ENCODE measurements around the gene TNIK. TPM values are rescaled to one million over a fixed set of nuclear protein-coding genes. Genes with fewer than 3 reads are reported as not detected.
A peak's percentile ranks its signal among the peaks of the same experiment; 100 is the strongest.

The TNIK gene
- total and polyA plus RNA-seq, 2 of the 13 experiments (the other 11 are each of a cell fraction or from before 2014, with no cell fraction given), result 0.15 to 0.22 TPM

DNA sequence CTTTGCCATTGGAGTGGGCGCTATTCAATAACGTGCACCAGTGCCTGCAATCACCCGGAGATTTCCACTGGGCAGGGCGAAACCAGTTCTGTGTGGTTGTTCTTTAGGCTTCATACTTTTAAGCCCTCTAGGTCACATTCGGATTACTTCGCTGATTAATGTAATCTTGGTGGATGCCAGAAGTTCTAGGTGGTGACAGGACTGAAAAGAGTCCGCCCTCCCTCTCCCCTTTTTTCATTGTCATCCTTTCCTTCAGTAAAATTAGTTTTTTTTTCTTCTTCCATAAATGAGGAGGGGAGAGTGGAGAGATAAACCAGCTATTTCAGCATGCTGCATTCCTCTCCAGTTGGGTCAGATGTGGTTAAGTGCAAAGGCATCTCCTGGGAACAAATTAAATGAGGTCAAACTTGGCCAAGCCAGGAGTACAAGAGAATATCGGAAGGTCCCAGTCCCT, 431.4 kb downstream of the TNIK start:
- DNase-seq (ENCODE audit: low spot score), result no peak
- H3K4me2 ChIP-seq (ENCODE audit: low read depth, low read length), result peak overlapping the region; percentile 70
- POLR2A ChIA-PET, result interaction anchor here (1.1 to 1.9 kb wide), 2 partner anchors 15 to 17 kb away, joined by 5 to 7 read pairs; no protein-coding TSS in a partner anchor
- no peaks in the 10 kb centered on the region for H4K20me1 ChIP-seq (ENCODE audit: insufficient read depth, low read length)
- no peak for FAIRE-seq
- H2AFZ ChIP-seq (ENCODE audit: low read length), result no peak overlapping the region
- 74% methylated on average over 7 of the region's 8 CpGs for WGBS (ENCODE audit: low lambda C conversion rate)
- no peak; the same call in 2 of the 3 replicates for ATAC-seq
- peaks cover 57% of the 10 kb centered on the region for H3K4me1 ChIP-seq (ENCODE audit: insufficient read depth, low read length)
- CTCF ChIA-PET (ENCODE audit: low intra/inter-chr PET ratio, low total read pairs), result no interaction called here
- peak overlapping the region; percentile 38 for H3K9ac ChIP-seq (ENCODE audit: insufficient read depth, low read depth, low read length)
- TF ChIP-seq RBFOX2 (IDR thresholded peaks at IDR 0.05; ENCODE audit: low read depth, low read length) (0 out of 2 replicates have a peak, but pooled peaks have one; percentile 10), ZBTB38 (CRISPR knock-in tag; IDR thresholded peaks at IDR 0.05) (no peak), NFYC (CRISPR knock-in tag; IDR thresholded peaks at IDR 0.05) (no peak), PAXIP1 (CRISPR knock-in tag; conservative IDR thresholded peaks at IDR 0.05) (no peak), ZNF451 (CRISPR knock-in tag; IDR thresholded peaks at IDR 0.05) (no peak)
- TF ChIP-seq, protein P1, sequence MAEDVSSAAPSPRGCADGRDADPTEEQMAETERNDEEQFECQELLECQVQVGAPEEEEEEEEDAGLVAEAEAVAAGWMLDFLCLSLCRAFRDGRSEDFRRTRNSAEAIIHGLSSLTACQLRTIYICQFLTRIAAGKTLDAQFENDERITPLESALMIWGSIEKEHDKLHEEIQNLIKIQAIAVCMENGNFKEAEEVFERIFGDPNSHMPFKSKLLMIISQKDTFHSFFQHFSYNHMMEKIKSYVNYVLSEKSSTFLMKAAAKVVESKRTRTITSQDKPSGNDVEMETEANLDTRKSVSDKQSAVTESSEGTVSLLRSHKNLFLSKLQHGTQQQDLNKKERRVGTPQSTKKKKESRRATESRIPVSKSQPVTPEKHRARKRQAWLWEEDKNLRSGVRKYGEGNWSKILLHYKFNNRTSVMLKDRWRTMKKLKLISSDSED (CRISPR knock-in tag; IDR thresholded peaks at IDR 0.05), result no peak
- in situ Hi-C loops (cut with HindIII; ENCODE audit: extremely low pct_ligation_motif_present, low pct_unique_long_range_greater_than_20kb), result no loop called here
- H3K9me3 ChIP-seq (ENCODE audit: low read length), result no peaks in the 10 kb centered on the region
- H3K79me2 ChIP-seq (ENCODE audit: insufficient read depth, low read length), result peaks cover 27% of the 10 kb centered on the region
- intact Hi-C loops (cut with micrococcal nuclease; ENCODE audit: unreplicated experiment), result loop anchor here (1.0 kb wide), 1 partner anchor 16 kb away; no protein-coding TSS in a partner anchor
- peak overlapping the region; percentile 5 to 58 (median 32); a peak in 3 of 6 replicates for H3K4me3 ChIP-seq (replicated peaks in 1 of 3; ENCODE audit: insufficient read depth in 1 of 3, low read depth in 2 of 3, low read length in 3 of 3)
- H3K36me3 ChIP-seq (replicated peaks in 1 of 2; ENCODE audit: control insufficient read depth in 1 of 2, insufficient read depth in 2 of 2, low read length in 2 of 2), result no peaks in the 10 kb centered on the region
- no peaks in the 10 kb centered on the region for H3K27me3 ChIP-seq (ENCODE audit: control insufficient read depth in 1 of 2, insufficient read depth in 2 of 2, low read length in 2 of 2)
- BruUV-seq (replicated peaks), result no TSS peak
- H3K27ac ChIP-seq (ENCODE audit: extremely low read length, insufficient read depth, low read length), result peak overlapping the region; percentile 65

Data from HepG2 (cell line).